GM19239 (cell line): ENCODE measurements around the gene ADCY5.

Experiments used
- DNase-seq: peaks from one replicate; pipeline ENCODE4 v3.0.0; 2011; ENCODE audit warnings: low spot score; ENCODE audit not compliant: insufficient read length
- FAIRE-seq: peaks from 2 replicates; lab custom pipeline; 2011; peaks lifted over from hg19 to GRCh38; lab: Jason Lieb, UNC

Gene ADCY5

DNA sequence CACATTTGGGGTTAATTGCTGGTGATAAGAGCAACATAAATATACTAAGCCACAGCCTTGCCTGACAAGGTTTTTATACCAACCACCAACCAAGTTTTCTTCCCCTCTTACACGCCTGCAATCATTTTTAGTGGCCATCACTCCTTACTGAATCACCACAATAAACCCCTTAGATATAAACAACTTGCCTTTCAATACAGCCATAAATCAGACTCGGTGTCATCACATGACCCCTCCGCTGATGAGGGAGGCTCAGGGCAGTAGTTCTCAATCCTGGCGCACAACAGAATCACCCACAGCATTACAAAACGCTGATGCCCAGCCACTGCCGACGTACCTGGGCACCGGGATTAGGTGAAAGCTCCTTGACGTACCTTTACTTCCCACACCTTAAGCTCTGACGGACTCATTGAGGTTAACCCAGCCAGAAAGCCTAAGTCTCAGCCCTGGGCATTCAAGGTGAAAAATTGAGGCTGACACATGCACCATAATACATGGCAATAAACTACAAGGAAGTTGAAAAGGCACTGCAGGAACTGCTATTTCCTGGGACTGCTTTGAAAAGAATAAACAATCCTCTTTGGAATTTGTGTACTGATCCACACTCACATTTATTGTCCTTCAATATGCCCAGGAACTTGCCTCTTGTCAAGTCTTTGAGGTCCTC is 17.1 kb downstream of the ADCY5 start:
- FAIRE-seq = no peak
- no peak for DNase-seq

DNA sequence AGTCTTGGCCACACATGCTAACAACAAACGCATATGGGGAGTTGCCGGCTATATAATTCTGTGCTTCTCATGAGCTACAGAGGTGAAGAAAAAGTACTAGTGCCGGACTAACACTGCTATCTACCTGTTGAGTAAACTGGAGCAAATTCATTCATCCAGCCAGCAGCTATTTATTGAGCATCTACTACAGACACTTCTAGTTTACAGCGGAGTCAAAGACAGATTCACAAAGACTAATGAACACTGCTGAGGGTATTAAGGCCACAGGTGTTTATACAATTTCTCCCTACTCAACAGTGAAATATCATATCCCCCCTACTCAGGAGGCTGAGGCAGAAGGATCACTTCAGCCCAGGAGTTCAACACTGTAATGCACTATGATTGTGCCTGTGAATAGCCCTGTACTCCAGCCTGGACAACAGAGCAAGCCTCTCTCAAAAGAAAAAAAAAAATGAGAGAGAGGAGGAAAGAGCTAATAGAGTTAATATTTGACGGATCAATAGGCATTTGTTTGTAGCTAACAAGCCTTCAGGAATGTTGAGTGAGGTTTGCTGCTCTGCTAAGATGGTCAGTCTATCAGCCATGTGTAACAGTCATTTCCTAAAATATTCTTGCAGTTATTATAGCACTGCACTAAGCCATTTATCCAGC is 17.8 kb downstream of the ADCY5 start:
- FAIRE-seq (no peak), DNase-seq (no peak)

DNA sequence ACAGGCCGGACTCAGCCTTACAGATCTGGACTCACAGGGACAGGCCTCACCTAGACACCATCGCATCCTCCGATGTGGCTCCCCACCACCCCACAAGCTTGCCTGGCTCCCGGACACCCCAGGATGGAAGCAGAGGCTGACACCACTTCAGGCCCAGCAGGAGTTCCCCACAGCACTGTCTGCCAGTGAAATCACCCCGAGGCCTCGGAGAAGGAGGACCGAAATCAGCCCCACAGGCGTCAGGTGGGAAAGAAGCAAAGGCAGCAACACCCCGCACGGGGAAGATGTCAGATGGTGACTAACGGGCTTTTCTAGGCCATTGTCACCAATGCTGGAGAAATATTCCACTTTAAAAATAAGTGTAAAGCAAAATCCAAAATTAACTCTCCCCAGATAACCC is 18.6 kb downstream of the ADCY5 start:
- FAIRE-seq (no peak), DNase-seq (no peak)

DNA sequence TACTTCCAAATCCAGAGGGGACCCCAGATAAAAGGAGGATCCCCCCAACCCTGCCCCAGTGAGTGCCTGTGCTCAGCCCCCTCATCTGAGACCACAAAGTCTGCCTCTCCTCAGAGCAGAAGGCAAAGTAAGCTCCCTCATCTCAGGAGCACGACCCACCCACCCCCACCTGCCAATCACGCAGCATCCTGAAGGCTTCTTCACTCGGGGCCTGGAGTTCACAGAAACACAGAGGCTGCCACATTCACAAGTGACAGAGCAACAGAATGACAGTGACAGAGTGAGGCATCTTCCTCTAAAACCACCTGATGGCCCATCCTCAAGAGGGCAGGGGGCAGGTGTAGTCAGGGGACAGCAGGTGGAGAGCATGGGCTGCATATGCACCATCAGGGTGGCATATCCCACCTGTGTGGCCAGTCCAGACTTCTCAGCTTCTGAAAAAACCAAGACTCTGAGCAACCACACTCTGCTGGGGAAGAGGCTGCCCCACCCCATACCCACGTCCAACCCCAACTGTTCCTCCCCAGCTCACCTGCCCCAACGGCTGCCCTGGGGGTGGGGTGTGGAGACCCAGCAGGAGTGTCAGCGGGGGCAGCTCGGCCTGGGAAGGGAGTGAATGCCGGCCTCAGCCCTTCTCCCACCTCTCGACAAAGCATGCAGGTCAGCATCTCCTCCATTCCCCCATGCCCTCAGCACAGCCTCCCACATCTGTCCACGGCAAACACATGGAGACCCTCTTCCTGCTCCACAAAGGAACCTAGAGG is 19.3 kb downstream of the ADCY5 start:
- no peak for DNase-seq
- FAIRE-seq = no peak

DNA sequence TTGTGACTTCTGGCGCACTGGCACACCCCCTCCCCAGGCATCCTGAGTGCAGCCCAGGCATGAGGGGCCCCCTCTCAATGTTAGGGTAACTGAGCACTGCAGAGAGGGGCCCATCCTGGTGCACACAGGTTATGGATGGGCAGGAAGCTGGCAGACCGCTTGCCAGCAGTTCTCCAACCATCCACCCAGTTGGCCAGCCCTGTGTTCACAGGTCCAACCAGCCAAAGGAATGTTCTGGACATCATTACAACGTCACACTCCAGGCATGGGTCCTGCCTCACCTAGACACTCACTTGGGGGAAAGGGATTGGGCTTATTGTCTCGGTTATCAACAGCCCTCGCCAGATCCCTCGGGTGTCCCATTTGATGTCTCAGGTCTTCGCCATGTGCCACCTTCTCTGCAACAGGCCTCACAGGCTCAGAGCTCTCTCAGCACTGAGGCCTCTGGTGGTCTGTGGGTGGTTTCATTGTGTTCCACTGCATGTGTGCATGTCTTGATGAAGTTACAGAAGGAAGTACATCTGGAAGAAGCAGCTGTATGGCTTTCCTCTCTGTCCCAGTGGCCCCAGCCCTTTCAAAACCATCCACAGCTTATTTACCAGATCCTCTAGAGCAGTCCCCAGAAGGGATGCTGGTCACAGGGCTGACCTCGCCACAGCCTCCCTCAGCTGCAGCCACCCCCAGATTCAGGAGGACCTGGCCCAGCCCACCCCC is 23.7 kb downstream of the ADCY5 start:
- no peak for DNase-seq
- no peak for FAIRE-seq

DNA sequence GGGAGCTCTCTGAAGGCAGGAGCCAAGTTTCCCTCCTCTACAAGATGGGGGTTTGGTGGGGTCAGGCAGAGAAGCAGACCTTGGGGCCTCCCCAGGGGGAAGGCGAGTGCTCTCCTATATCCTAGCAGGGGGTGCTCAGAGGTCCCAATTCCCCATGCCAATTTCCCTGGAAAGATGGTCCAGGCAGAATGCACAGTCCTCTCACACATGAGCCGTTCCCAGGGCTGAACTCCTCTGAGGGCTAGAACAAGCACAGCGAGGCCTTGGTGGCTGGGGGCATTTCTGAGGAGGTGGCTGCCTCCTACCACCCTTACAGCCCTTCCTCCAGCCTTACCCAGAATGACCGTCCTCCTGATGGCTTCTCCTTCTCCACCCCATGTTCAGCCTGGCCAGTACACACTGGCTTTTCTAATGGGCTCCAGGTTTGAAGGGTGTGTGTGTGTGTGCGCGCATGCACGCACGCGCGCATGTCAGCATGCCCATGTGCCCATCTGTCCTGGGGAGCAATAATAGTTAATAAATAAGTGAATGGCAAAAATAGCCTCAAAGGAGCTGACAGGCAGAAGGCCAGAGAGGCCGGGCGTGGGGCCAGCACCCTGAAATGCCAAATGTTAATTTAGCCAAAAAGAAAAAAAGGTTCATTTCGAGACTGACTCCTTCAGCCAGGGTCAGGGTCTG is 24.4 kb downstream of the ADCY5 start:
- FAIRE-seq (no peak), DNase-seq (no peak)

DNA sequence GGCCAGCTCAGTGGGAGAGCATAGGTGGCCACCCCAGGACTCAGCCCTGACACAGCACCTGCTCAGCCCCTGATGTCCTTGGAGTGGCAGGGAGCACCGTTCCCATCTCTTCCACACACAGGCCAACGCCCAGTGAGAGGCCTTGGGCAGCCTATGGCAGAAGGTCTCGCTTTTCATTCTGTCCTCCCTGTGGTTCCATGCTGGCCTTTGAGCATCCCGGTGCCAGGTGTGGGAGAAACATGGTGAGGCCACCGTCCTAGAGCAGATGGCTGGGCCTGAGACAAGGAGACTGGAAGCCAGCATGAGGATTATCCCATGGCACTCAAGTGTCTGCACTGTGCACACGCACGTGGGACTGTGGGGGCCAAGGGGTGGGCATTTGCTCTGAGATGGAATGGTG is 25.1 kb downstream of the ADCY5 start:
- DNase-seq = no peak
- no peak for FAIRE-seq

DNA sequence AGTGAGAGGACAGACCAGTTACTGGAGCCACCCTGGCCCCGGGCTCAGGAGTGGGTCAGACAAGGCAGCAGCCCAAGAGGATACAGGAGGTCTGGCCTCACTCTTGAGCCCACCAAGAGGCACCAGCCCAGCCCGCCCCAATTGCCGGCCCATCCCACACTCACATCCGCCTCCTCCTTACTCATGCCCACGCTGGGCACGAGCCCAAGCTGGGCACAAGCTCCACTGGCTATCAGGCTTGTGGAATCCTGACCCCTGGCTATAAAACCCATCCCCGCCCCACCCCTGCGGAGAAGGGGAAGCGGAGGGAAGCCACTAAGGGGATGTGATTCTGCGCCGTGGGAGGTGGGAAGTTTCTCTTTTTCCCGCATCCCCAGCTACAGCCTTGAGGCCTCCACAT is 25.9 kb downstream of the ADCY5 start:
- FAIRE-seq (no peak), DNase-seq (no peak)

DNA sequence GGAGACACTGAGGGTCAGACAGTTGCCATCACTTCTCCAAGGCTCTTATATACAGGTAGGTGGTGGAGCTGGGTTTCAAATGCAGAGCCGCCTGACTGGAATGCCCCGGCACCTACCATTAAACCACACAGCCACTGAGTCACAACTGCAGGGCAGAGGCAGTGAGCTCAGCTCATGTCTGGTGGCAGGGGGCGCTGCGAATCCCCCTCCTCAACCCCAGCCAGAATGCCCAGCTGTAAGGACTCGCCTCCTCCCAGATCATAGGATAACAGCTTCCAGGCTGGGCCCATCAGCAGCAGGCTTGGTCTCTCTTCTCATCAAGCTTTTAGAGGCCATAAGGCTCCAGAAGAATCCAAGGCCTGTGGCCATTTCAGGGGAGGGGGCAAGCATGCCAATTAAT is 26.4 kb downstream of the ADCY5 start:
- no peak for DNase-seq
- no peak for FAIRE-seq

DNA sequence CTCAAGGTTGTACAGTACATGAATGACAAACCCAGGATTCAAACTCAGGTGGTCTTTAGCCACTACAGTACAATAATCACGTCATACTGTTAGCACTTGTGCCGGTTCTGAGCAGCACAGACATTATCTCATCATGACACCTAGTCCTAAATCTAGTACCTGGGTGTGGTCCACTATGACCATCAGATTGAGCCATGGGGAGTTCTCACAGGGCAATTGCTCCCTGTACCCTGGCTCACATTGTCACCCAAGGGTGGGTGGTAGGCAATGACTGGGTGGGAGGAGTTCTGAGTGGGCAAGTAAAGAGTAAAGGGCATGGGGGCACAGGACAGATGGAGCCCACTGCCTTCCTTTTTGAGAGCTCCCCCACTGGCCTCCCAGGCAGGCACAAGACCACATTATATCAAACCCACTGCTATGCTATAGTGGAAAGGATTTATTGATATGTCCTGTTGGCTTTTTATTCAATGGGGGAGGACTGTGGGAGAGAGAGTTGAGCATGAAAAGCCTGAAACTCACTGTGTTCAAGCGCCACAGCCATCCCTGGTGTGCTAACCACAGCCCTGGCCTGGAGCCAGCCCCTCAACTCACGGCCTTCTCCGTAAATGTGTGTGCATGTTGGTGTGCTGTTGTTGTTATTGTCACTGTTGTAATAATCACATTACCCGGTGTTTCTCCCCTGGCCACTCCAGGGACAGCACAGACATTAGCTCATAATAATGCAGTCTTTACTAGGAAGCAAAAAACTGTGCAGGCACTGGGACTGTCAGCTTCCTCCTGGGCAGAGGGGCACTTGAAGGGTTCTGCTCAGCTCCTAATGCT is 27.3 kb downstream of the ADCY5 start:
- DNase-seq (no peak), FAIRE-seq (no peak)

DNA sequence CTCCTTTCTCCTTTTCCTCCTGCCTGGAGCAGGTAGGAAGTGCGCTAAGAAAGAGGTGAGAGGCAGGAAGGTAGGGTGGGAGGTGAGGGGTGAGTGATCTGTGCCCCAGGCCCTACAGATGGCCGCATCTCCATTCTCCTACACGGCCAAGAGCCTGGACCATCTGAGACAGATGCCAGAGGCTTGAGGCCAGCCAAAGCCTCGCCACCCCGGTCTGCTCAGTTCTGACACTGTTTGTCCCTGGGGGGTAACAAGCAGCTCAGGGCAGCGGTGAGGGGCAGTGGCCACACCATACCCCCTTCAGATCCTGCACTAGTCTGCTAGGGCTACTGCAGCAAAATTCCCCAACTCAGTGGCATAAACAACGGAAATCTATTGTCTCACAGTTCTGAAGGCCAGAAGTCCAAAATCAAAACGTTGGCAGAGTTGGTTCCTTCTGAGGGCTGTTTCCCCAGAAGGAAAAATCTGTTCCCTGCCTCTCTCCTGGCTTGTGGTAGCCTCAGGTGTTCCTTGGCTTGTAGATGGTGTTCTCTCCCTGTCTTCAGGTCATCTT is 28.4 kb downstream of the ADCY5 start:
- DNase-seq = no peak
- no peak for FAIRE-seq

DNA sequence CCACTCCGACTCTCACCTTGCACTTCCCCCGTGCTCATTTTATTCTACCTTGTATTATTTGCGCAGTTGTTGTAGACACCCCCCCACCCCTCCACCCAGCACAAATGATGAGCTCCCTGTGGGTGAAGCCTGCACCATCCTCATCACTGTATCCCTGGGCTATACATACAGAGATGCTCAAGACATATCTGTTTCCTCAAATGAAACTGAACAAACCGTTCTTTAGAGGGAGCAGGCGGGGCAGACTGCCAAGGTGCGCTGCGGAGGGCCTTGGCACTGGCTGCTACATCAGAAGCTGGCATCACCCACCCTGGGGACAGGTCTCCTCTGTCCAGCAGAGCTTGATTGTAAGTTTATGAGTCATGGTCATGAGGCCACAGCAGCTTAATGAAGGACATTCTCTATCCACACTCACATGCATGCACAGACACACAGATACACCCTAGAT is 29.0 kb downstream of the ADCY5 start:
- FAIRE-seq (no peak), DNase-seq (no peak)

DNA sequence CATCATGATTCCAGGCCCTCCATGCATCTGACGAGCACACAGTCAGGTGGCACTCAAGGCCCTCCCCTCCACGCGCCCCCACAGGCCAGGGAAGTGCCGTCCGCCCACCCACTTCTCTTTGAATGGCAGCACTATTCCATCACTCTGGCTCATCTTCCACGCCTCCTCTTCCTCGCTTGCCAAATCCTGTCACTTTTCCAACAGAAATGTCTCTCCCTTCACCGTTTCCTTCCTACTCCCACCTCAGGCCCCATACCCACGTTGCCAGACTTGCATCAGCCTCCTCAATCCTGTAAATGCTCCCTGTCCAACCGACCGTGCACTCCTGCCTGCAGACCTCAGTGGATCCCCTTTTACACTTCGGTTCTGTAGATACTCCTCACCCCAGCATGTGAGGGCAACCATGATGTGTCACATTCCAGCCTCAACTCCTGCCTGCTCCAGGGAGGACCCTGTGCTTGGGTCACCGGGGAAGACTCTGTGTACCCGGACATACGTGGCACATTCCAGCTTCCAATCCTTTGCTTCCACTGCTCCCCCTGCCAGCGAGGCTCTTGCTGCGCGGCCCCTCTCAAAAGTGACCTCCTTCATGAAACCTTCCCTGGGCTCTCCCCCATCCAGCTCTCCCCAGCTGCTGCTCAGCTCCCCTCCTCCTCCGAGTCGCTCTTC is 29.6 kb downstream of the ADCY5 start:
- FAIRE-seq = no peak

DNA sequence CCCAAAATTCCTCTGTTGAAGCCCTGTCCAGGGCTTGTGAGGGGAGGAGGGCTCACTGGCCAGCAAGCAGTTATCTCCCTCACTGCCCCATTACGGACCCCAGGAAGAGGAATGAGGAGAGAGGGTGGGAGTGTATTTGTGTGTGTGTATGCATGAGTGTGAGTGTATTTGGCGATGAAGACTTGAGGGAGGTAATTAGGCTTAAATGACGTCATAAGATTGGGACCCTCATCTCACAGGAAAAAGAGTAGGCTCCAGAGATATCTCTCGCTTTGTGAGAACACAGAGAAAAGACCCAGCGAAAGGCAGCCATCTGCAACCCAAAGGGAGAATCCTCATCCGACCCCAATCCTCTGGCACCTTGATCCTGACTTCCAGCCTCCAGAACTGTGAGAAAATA is 32.2 kb downstream of the ADCY5 start:
- FAIRE-seq (no peak), DNase-seq (no peak)

More for the DNA sequence above, 29.6 kb downstream of the ADCY5 start:
- no peak for DNase-seq

DNA sequence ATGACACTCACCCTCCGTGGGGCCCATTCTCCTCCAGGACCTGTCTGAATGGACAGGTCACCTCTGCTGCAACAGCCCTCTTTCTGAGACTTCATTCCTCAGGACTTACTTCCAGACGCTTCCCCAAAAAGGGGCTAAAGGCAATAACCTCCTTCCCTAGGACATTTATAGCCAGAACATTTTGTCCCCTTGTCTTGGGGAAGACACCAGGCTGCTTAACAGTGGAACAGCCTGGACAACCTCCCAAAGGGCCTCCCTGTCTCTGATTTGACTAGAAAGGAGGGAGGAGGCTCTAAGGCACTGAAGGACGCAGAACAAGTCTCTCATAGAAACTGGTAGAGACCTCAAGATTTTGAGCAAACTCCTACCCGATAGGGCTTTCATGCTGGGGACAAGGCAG is 32.7 kb downstream of the ADCY5 start:
- no peak for FAIRE-seq

DNA sequence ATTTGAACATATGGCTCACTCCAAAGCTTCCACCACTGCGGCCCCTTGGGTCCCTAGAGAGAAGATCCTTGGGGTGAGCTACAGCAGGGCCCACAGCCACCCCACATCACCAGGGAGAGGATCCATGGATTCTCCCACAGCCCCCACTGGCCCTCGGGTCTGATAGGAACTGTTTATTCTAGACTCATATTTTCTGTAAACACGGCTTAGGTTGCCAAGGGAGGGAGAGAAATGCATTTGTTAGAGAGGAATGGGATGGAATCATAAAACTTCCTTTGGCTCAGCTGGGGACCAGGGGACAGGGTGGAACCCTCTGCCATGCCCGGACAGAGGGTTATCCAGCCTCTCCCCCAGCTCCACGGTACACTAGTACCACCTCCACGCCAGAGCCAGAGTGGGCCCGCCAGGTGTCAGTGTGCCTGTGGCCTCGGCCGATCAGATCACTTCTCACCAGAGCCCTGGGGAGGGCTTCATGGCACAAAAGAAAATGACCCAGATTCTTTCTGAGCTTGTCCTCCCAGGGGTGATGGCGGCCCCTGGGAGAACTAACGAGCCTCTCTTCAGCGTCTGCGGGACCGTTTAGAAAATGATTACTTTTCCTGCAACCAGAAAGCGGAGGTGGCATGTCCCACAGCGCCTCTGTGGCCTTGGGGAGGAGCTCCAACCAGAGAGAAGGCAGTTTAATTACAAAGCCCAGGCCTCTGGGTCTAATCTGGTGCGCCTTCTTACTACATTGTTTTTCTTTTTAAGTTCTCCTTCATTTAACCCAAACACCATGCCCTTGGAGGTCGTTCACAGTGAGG is 33.7 kb downstream of the ADCY5 start:
- no peak for DNase-seq
- no peak for FAIRE-seq

More for the DNA sequence above, 32.7 kb downstream of the ADCY5 start:
- DNase-seq = no peak

DNA sequence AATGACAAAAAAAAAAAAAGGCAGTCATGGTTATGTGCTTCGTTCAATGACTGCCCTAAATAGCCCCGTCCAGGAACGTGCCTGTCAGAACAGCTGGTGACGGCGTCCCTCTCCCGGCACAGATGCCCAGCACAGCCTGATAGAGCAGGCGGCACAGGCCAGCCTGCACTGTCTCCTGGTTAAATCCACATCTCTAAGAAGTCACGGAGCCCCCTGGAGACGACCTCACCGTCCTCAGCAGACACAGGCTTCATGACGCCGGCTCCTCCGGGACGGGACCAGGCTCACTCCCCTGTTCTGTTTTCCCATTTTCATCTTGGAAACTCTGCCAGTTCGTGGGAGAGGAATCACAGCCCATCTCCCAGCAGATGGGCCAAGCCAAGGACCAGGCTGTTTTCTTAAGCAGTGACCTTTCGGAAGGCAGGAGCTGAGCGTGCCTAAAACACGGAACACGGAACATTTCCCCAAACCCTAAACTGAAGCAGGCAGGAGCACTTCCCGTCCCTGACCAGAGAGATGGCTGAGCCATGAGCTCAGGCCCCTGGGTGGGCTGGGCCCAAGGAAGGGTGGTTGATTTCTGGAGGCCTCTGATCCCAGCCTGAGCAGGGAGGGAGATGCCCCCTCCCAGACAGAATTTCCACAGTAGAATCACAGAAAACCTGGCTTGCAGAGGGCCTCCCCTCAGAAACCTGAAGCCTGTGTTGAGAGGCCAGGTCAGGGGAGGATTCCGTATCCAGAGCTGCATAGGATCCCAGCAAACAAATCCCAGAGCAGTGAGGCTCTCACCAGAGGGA is 35.9 kb downstream of the ADCY5 start:
- FAIRE-seq = no peak
- DNase-seq = no peak
